ENCODE measurements around the gene PCIF1.
"Not testable (repeated sequence)": the region's sequence is repeated elsewhere in the genome, so short reads cannot be mapped to it uniquely, and the experiment has no call there.

Gene PCIF1

DNA sequence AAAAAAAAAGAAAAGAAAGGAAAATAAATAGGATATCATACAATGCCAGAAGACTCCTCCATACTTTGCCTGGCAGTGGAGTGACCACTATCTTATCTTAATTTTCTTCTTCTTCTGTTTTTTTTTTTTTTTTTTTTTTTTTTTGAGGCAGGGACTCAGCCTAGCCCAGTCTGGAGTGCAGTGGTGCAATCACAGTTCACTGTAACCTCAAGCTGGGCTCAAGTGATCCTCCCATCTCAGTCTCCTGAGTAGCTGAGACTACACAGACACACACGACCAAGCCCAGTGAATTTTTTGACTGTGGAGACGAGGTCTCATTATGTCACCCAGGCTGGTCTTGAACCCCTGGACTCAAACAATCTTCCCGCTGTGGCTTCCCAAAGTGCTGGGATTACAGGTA, 57.1 kb downstream of the PCIF1 start:
- no peak for DNase-seq (ENCODE audit: low read depth in 4 of 4, low spot score in 1 of 4)

GRCh38 chr20:45993197-45993951, 58.9 kb downstream of the PCIF1 start:
- no peak for DNase-seq (ENCODE audit: low read depth in 4 of 4, low spot score in 1 of 4)

DNA sequence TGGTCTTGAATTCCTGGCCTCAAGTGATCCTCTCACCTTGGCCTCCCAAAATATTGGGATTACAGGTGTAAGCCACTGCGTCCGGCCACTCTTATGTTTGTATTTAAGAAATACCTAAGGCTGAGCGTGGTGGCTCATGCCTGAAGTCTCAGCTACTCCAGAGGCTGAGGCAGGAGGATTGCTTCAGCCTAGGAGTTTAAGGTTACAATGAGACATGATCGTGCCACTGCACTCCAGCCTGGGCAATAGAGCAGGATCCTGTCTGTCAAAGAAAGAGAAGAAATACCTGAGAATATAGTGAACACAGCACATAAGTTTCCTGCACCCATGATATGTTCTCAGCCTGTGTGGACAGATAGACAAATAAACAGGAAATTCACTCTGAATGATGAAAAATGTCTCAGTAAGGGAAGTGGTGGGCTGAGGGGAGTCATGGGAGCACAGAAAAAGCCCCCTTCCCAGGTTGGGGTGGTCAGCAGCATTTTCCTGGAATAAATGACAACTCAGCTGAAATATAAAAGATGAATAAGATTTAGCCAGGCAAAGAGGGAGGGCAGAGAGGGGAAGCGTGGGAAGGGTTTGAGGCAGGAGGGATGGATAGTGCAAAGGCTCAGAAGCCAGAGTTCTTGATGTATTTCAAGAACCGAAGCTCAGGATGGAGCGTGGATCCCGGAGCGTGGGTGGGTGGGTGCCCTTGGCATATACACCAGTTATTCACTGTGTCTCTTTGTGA, 60.4 kb downstream of the PCIF1 start:
- no peak for DNase-seq (ENCODE audit: low read depth in 4 of 4, low spot score in 1 of 4)

GRCh38 chr20:45995495-45996097, 61.1 kb downstream of the PCIF1 start:
- DNase-seq (ENCODE audit: low read depth in 4 of 4, low spot score in 1 of 4), result not testable (repeated sequence)

GRCh38 chr20:45997187-45997586, 62.7 kb downstream of the PCIF1 start:
- no peak for DNase-seq (ENCODE audit: low read depth in 4 of 4, low spot score in 1 of 4)
